ENCODE data around the gene MYO1E.

The MYO1E gene

GRCh38 chr15:59205839-59206622, 166.6 kb downstream of the MYO1E start:
- H3K36me3 ChIP-seq (ENCODE audit: insufficient read depth, low read length): no peaks in the 10 kb centered on the region
- no peak overlapping the region for H3K27ac ChIP-seq

GRCh38 chr15:59203657-59204056, 169.0 kb downstream of the MYO1E start:
- no peak overlapping the region for H3K4me3 ChIP-seq
- DNase-seq (ENCODE audit: low read depth, low spot score): no peak
- H3K36me3 ChIP-seq (ENCODE audit: insufficient read depth, low read length): no peaks in the 10 kb centered on the region
- no peak overlapping the region for H3K27ac ChIP-seq
- H3K9me3 ChIP-seq (ENCODE audit: low read depth, low read length): no peaks in the 10 kb centered on the region
- no peak overlapping the region for H3K9ac ChIP-seq (ENCODE audit: insufficient read length)
- TF ChIP-seq EZH2 (IDR thresholded peaks at IDR 0.05): no peak
- TF ChIP-seq FOXP2 (optimal IDR thresholded peaks at IDR 0.05; ENCODE audit: control extremely low read depth, extremely low read length, insufficient read depth): no peak
- TF ChIP-seq POLR2AphosphoS5 (IDR thresholded peaks at IDR 0.05; ENCODE audit: borderline replicate concordance, low read depth, low read length): no peak

More at GRCh38 chr15:59205839-59206622, 166.6 kb downstream of the MYO1E start:
- no peak overlapping the region for H3K4me3 ChIP-seq
- no peak overlapping the region for H3K9ac ChIP-seq (ENCODE audit: insufficient read length)
- TF ChIP-seq EZH2 (IDR thresholded peaks at IDR 0.05): no peak
- no peak for TF ChIP-seq FOXP2 (optimal IDR thresholded peaks at IDR 0.05; ENCODE audit: control extremely low read depth, extremely low read length, insufficient read depth)
- no peak for TF ChIP-seq POLR2AphosphoS5 (IDR thresholded peaks at IDR 0.05; ENCODE audit: borderline replicate concordance, low read depth, low read length)
- no peaks in the 10 kb centered on the region for H3K9me3 ChIP-seq (ENCODE audit: low read depth, low read length)
- DNase-seq (ENCODE audit: low read depth, low spot score): no peak

- TF ChIP-seq POLR2AphosphoS5 (IDR thresholded peaks at IDR 0.05; ENCODE audit: borderline replicate concordance, low read depth, low read length): no peak
- TF ChIP-seq FOXP2 (optimal IDR thresholded peaks at IDR 0.05; ENCODE audit: control extremely low read depth, extremely low read length, insufficient read depth): no peak
- TF ChIP-seq EZH2 (IDR thresholded peaks at IDR 0.05): no peak
- Histone ChIP-seq H3K36me3 (ENCODE audit: insufficient read depth, low read length) (no peaks in the 10 kb centered on the region), H3K4me3 (no peak overlapping the region), H3K9ac (ENCODE audit: insufficient read length) (no peak overlapping the region), H3K9me3 (ENCODE audit: low read depth, low read length) (no peaks in the 10 kb centered on the region), H3K27ac (no peak overlapping the region)
- no peak for DNase-seq (ENCODE audit: low read depth, low spot score)
These were observed 169.7 kb downstream of the MYO1E start for GRCh38 chr15:59203008-59203407.

GRCh38 chr15:59200560-59200959, 172.1 kb downstream of the MYO1E start:
- no peaks in the 10 kb centered on the region for H3K36me3 ChIP-seq (ENCODE audit: insufficient read depth, low read length)

GRCh38 chr15:59199626-59200465, 172.8 kb downstream of the MYO1E start:
- no peak for DNase-seq (ENCODE audit: low read depth, low spot score)
- Histone ChIP-seq H3K9ac (ENCODE audit: insufficient read length) (no peak overlapping the region), H3K27ac (no peak overlapping the region), H3K36me3 (ENCODE audit: insufficient read depth, low read length) (no peaks in the 10 kb centered on the region), H3K4me3 (no peak overlapping the region), H3K9me3 (ENCODE audit: low read depth, low read length) (no peaks in the 10 kb centered on the region)
- TF ChIP-seq EZH2 (IDR thresholded peaks at IDR 0.05) (no peak), FOXP2 (optimal IDR thresholded peaks at IDR 0.05; ENCODE audit: control extremely low read depth, extremely low read length, insufficient read depth) (no peak), POLR2AphosphoS5 (IDR thresholded peaks at IDR 0.05; ENCODE audit: borderline replicate concordance, low read depth, low read length) (no peak)

More at GRCh38 chr15:59200560-59200959, 172.1 kb downstream of the MYO1E start:
- Histone ChIP-seq H3K9me3 (ENCODE audit: low read depth, low read length) (no peaks in the 10 kb centered on the region), H3K4me3 (no peak overlapping the region), H3K9ac (ENCODE audit: insufficient read length) (no peak overlapping the region), H3K27ac (no peak overlapping the region)
- DNase-seq (ENCODE audit: low read depth, low spot score): no peak
- TF ChIP-seq FOXP2 (optimal IDR thresholded peaks at IDR 0.05; ENCODE audit: control extremely low read depth, extremely low read length, insufficient read depth) (no peak), POLR2AphosphoS5 (IDR thresholded peaks at IDR 0.05; ENCODE audit: borderline replicate concordance, low read depth, low read length) (no peak), EZH2 (IDR thresholded peaks at IDR 0.05) (no peak)

- no peak for TF ChIP-seq FOXP2 (optimal IDR thresholded peaks at IDR 0.05; ENCODE audit: control extremely low read depth, extremely low read length, insufficient read depth)
- TF ChIP-seq EZH2 (IDR thresholded peaks at IDR 0.05): no peak
- no peak for TF ChIP-seq POLR2AphosphoS5 (IDR thresholded peaks at IDR 0.05; ENCODE audit: borderline replicate concordance, low read depth, low read length)
These were observed 175.2 kb downstream of the MYO1E start for GRCh38 chr15:59197454-59197853.

GRCh38 chr15:59196416-59196815, 176.3 kb downstream of the MYO1E start:
- Histone ChIP-seq H3K27ac (no peak overlapping the region), H3K4me3 (no peak overlapping the region), H3K9ac (ENCODE audit: insufficient read length) (no peak overlapping the region), H3K9me3 (ENCODE audit: low read depth, low read length) (no peaks in the 10 kb centered on the region), H3K36me3 (ENCODE audit: insufficient read depth, low read length) (no peaks in the 10 kb centered on the region)
- DNase-seq (ENCODE audit: low read depth, low spot score): no peak
- TF ChIP-seq POLR2AphosphoS5 (IDR thresholded peaks at IDR 0.05; ENCODE audit: borderline replicate concordance, low read depth, low read length) (no peak), FOXP2 (optimal IDR thresholded peaks at IDR 0.05; ENCODE audit: control extremely low read depth, extremely low read length, insufficient read depth) (no peak), EZH2 (IDR thresholded peaks at IDR 0.05) (no peak)

More at GRCh38 chr15:59197454-59197853, 175.2 kb downstream of the MYO1E start:
- Histone ChIP-seq H3K36me3 (ENCODE audit: insufficient read depth, low read length) (no peaks in the 10 kb centered on the region), H3K4me3 (no peak overlapping the region), H3K9me3 (ENCODE audit: low read depth, low read length) (no peaks in the 10 kb centered on the region), H3K9ac (ENCODE audit: insufficient read length) (no peak overlapping the region), H3K27ac (no peak overlapping the region)
- no peak for DNase-seq (ENCODE audit: low read depth, low spot score)

GRCh38 chr15:59194639-59195325, 177.9 kb downstream of the MYO1E start:
- Histone ChIP-seq H3K27ac (no peak overlapping the region), H3K36me3 (ENCODE audit: insufficient read depth, low read length) (no peaks in the 10 kb centered on the region), H3K9me3 (ENCODE audit: low read depth, low read length) (no peaks in the 10 kb centered on the region), H3K4me3 (no peak overlapping the region), H3K9ac (ENCODE audit: insufficient read length) (no peak overlapping the region)
- DNase-seq (ENCODE audit: low read depth, low spot score): no peak
- TF ChIP-seq POLR2AphosphoS5 (IDR thresholded peaks at IDR 0.05; ENCODE audit: borderline replicate concordance, low read depth, low read length) (no peak), FOXP2 (optimal IDR thresholded peaks at IDR 0.05; ENCODE audit: control extremely low read depth, extremely low read length, insufficient read depth) (no peak), EZH2 (IDR thresholded peaks at IDR 0.05) (no peak)
